T-helper 2 cell treated with Interferon-gamma antibody and Interleukin-4, amounts not matched to agents 100 ng/mL and 5 ng/mL, for 36 hours (primary cell): ENCODE data around the gene NEK2. TPM values are rescaled to one million over a fixed set of nuclear protein-coding genes. Genes with fewer than 3 reads are reported as not detected.
"Not testable (repeated sequence)": the region's sequence is repeated elsewhere in the genome, so short reads cannot be mapped to it uniquely, and the experiment has no call there.

Experiments used
- intact Hi-C: fragments of 100-400 bp; cut with micrococcal nuclease; formaldehyde crosslinking; loops from one replicate; pipeline ENCODE4 v1.15.1; 2023
- total RNA-seq: library from RNA; stranded (reverse); gene quantifications from 2 replicates; pipeline ENCODE4 v1.2.3, GENCODE V29; 2022

Gene NEK2
- total RNA-seq, 1 donor from 2014 or later = 29.6 TPM

DNA sequence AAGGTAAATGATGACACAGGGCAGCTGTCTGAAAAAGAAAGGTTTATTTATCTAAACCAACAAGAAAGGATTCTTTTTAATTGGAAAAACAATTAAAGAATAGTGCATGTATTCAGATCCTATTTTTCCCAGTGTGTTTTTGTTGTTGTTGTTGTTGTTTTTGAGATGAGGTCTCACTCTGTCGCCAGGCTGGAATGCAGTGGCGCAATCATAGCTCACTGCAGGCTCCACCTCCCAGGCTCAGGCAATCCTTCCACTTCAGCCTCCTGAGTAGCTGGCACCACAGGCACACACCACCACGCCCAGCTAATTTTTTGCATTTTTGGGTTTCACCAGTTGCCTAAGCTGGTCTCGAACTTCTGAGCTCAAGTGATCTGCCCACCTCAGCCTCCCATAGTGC lies 22.1 kb downstream of the NEK2 start:
- intact Hi-C loops = loop anchor here (10.0 kb wide), 1 partner anchor 1068 kb away; no protein-coding TSS in a partner anchor

DNA sequence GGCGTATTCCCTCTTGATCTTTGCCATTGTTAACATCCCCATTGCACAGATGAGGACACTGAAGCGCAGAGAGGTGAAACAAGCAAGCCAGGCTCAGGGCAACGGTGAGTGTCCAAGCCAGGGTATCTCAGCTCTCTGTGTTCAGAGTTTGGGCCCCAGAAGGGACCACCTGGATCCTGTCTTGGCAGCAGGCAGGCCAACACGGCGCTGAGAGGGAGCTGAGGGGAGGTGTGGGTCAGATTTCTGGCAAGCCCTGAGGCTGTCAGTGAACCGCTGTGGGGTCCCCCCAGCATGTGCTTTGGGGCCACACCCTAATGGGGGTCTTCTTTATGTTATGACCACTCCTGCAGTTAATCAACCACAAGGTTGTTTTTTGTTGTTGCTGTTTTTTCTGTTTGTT lies 23.1 kb downstream of the NEK2 start:
- intact Hi-C loops = loop anchor here (10.0 kb wide), 1 partner anchor 1068 kb away; no protein-coding TSS in a partner anchor

DNA sequence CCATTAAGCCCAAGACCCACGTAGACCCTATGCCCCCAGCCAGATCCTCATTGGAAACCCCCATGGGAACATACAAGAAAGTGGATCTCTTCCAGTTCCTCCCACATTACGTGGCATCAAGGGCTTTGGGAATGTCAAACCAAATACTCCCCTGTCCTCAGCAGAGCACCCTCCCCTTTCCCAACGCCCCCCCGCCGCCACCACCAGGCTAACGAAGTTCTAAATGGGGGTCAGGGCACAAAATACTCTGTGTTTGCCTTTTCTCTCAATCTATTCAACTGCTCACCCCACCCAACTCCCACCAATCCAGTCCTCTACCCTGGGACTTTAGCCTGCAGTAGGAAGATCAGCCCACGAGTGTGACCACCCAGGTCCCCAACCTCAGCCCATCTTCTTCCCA lies 24.5 kb downstream of the NEK2 start:
- intact Hi-C loops = loop anchor here (10.0 kb wide), 1 partner anchor 1066 kb away; no protein-coding TSS in a partner anchor

DNA sequence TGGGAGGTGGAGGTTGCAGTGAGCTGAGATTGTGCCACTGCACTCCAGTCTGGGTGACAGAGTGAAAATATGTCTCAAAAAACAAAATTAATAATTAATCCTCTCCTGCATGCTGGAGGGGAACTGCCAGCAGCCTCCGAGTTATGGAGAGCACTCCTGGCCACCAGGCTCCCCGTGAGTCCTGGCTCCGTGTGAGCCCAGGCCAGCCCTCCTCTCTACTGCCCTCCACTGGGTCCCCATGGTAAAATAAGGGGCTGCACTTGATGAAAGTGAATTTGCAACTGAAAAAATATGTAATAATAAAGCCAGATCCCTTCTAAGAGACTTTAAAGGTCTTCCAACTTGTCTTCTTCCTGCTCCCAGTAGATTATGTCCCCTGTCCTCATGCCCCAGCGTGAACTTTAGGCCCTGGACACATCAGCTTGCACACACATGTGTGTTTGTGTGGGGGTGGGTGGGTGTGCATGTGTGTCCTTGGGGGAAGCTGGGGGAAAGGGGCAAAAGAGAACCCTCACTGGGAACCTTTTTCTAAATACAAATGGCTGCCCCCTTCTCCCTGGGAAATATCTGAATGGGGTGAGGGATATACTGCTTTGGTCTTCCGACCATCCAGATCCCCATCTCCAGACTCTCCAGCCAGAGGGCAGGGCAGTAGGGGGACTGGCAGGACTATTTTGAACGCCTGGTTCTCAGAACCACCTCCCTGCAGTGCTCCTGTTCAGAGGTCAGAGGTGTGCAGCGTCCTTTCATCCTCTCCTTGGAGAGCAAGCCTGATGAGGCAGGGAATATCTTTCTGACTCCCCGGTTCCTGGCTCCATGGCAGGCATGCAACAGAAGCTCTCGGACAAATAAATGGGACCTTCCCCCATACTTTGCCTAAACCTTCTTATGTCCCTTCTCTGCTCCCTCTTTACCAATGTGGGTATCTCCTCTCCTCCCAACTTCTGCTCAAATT lies 26.2 kb downstream of the NEK2 start:
- intact Hi-C loops = no loop called here

DNA sequence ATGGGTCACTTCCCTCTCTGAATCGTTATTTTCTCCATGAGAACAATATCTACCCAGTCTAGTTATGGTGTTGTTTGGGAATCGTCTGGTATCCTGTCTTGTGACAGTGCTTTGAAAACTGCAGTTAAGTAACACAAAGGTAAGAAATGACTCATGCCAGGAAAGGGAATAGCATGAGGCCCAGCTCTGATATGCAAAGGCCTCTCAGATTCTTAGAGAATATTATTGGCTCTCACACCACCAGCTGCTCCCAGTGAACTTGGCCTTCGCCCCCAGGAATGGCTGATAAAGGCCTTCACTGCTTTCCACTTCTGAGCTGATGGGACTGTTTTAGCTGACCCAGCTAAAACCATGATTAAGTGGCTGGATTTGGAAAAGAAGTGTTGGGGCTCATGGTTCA lies 27.1 kb downstream of the NEK2 start:
- intact Hi-C loops = no loop called here

DNA sequence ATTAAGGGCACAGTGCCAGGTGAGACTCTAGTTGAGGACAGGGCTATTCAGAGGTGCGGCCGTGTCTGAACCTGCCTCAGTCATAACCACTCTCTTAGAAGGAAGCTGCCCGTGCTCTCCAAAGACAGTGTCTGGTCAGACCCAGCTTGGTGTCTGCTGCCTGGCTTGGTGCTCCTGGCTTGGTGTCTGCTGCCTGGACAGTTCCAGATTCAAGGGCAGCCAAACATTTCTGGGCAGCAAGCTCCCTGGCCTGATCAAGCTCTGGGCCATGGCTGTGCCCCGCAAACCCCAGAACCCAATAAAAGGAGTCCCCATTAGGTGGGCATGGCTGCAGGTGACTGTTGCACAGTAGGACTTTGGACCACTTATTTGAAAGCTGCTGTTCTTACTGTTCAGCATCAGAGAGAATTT lies 27.7 kb downstream of the NEK2 start:
- intact Hi-C loops = no loop called here

DNA sequence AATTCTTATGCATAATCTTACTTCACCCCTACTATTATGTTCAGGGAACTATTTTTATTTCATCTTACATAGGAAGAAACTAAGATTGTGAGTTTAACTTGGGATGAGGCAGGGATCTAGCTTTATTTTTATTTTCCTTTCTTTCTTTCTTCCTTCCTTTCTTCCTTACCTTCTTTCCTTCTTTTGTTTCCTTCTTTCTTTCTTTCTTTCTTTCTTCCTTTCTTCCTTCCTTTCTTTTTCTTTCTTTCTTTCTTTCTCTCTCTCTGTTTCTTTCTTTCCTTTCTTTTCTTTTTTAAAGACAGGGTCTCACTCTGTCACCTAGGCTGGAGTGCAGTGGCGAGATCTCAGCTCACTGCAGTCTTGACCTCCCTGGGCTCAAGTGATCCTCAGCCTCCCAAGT lies 28.9 kb downstream of the NEK2 start:
- intact Hi-C loops = no loop called here

DNA sequence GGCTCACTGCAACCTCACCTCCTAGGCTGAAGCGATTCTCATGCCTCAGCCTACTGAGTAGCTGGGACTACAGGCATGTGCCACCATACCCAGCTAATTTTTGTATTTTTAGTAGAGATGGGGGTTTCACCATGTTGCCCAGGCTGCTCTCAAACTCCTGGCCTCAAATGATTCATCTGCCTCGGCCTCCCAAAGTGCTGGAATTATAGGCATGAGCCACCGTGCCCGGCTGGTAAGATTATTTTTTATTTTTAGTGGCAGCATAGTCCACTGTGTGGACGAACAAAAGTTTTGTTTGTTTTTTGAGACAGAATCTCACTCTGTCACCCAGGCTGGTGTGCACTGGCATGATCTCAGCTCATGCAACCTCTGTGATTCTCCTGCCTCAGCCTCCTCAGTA lies 29.8 kb downstream of the NEK2 start:
- intact Hi-C loops = not testable (repeated sequence)

DNA sequence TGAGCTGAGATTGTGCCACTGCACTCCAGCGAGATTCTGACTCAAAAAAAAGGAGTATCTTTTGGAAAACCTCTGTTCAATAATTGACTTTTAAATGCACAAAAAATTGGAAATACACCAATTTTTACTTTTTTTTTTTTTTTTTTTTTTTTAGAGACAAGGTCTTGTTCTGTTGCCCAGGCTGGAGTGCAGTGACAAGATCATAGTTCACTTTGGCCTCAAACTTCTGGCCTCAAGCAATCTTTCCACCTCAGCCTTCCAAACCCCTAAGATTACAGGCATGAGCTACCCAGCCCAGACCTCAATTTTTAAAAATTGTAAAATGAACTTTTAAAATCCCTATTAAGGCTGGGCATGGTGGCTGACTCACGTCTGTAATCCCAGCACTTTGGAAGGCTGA lies 30.8 kb downstream of the NEK2 start:
- intact Hi-C loops = no loop called here

DNA sequence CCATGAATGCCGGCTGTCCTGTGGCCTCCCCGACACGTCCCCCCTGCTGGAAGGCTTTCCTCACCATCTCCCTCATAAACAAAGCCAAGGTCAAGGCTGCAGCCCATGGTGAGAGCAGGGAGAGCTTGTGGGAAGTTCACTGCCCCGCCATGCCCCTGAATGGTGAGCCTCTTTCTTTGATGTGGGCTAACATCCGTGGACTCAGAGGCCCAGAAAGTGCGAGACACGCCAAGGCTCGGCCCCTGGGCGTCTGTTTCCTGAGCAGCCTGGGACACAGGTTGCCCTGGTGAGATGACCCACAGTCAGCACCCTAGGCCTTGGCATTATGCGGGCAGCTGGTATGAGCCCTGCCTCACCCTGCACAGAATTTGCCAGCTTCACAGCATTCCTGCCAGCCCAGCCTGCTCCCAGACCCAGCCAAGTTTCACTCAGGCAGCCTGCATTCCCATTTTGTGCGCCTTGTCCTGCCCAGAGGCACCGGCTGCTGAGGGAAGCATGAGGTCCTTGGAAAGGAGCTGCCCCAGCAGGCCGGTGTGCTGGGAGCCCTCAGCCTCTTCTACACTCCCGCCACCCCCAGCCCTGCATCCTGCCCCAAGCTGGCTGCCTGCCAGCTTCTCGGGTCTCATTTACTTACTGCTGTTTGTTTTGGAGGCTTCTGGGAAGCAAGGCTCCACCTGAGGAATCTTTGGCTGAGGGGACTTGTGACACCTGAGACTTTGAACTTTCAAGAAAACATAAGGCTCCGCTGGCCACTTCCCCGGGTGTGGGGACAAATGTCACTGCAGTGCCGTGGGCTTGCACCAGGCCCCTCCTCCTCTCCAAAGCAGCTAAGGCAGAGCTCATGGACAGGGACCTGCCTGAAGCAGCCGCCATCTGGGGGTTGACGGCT lies 31.9 kb downstream of the NEK2 start:
- intact Hi-C loops = no loop called here

DNA sequence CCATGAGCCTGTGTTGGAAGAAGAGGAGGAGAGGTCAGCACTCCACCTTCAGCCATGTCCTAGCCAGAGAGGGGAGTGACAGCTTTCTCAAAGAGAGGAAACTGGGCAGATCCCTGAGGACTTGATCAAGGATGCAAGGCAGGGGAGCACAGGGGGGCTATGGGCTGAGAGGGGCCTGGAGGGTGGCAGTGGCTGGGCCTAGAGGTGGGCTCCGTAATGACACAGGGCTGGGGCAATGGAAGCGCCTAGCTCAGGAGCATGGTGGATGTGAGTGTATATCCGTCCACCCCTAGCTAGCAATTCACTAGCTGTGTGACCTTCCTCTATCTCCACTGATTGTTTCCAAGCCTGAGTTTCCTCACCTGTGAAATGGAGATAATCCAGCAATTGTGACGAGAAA lies 32.6 kb downstream of the NEK2 start:
- intact Hi-C loops = no loop called here

DNA sequence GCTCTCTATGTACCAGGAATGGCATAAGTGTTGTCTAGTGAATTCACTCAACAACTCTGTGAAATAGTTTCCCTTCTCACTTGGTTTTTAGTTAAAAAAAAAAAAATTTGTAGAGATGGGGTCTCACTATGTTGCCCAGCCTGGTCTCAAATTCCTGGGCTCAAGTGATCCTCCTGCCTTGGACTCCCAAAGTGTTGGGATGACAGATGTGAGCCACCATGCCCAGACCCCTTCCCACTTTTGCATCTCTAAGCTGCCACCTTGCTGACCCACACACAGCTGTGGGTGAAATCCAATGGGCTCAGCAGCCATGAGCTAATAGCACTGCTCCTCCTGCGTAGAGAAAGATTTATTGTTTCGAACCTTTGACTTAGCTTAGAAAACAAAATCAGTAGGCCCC lies 33.5 kb downstream of the NEK2 start:
- intact Hi-C loops = no loop called here

DNA sequence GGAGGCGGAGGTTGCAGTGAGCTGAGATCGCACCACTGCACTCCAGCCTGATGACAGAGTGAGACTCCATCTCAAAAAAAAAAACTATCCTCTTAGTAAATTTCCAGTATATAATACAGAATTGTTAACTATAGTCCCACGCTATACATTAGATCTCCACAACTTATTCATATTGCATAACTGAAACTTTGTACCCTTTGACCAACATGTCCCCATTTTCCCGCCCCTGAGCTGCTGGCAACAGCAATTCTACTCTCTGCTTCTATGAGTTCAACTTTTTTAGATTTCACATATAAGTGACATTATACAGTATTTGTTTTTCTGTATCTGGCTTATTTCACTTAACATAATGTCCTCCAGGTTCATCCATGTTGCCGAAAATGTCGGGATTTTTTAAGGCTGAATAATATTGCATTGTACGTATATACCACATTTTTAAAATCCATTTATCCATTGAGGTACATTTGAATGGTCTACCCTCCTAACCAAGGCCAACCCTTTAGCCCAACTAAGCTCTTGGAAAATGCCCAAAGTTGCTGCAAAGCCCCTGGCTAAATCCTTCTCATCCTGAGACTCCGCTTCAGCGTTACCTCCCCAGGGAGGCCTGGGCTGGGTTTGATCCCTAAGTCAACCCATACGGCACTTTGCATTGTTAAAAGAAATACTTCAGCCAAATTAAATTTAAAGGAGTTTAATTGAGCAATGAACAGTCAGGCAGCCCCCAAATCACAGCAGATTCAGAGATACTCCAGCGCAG lies 34.2 kb downstream of the NEK2 start:
- intact Hi-C loops = no loop called here

DNA sequence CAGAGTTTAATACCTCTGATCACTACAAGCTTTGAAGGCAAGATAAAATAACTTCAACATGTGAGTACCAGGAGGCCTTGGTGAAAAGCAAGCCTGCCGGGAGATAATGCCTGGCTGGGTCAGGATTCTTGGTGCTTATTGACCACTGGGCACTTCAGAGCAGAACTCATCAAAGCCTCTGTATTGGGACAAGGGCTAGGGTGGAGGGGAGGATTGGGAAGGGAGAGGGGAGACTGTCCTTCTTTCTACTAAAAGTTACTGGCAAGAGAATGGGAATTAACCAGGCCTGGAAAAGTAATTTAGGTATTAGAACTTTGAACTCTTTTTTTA lies 35.2 kb downstream of the NEK2 start:
- intact Hi-C loops = no loop called here

DNA sequence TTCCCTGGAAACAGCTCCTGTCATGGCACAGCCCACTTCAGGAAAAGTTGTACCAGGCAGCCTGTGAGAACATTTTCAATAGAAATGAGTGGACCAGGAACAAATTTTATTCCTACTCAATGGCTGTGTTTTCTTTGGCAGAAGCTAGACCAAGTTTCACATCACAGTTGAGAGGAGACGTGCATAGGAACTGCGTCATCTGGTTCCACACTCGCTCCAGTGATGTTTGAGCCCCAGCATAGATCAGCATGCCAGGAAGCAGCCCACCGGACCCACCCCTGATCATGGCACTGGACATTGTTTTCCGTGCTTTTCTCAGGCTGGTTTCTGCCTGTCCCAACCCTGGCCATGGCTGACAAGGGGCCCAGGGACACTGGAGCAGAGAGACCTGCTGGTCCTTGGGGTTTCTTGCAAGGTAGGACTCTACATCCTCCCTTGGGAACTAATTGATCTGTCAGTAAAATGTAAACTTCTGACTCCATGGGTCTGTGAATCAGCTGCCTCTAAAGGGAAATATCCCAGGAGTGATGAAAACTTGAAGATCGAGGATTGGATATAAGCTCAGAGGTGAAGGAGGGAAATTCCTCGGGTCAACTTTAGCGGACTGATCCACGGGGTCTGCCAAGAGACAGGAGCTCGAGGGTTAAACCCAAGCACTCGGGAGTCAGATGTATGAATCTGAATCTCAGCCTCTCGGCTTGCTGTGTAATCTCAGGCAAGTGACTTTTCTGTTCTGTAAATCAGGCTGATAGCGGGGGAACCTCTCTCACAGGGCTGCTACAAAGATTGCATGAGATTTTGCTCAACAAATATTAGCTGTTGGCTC lies 35.7 kb downstream of the NEK2 start:
- intact Hi-C loops = no loop called here

DNA sequence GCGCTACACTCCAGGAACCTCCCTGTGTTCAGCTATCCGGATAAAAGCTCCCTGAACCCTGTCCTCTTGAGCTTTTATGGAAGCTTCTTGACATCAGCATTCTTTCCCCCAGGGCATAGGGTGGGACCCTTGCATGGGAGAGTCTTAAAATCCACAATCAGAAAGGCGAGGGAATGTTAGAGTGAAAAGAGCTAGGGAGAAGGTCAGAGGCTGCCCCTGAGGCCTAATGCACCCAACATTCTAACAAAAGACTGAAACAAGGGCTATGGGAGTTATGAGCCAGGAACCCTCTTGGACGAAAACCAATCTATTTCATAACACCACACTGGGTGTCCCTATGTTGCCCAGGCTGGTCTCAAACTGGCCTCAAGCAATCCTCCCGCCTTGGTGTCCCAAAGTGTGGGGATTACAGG lies 36.7 kb downstream of the NEK2 start:
- intact Hi-C loops = no loop called here

DNA sequence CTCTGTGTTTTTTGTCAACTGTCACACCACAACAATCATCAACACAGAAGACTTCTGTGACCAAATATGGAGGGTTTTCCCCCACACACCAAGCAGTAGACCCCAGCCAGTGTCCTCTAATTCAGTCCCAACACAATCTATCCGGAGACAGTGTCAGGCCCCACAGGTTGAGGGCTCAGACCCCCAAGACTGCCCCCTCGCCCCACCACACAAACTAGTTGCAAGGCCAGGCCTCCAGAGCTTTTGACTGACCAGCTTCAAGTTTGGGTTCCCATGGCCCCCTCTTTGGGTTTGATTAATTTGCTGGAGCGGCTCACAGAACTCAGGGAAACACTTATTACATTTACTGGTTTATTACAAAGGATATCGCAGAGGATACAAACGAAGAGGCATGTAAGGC lies 37.2 kb downstream of the NEK2 start:
- intact Hi-C loops = no loop called here

DNA sequence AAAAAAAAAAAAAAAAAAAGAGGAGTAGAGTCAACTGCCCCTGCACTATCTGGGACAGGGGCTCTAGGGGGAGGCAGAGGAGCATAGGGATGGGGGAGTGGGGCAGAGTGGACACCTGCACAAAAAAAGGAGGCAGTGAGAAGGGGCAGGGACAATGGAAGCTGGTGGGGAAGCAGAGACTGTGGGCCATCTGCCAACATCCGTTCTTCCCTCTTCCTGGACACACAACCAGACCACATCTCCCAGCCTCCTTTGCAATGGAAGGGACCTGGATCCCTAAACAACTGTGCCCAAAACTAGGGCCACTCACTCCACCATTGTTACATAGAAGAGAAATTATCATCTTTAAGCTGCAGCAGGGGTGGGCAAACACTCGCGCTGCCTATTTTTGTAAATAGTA lies 38.4 kb downstream of the NEK2 start:
- intact Hi-C loops = no loop called here

DNA sequence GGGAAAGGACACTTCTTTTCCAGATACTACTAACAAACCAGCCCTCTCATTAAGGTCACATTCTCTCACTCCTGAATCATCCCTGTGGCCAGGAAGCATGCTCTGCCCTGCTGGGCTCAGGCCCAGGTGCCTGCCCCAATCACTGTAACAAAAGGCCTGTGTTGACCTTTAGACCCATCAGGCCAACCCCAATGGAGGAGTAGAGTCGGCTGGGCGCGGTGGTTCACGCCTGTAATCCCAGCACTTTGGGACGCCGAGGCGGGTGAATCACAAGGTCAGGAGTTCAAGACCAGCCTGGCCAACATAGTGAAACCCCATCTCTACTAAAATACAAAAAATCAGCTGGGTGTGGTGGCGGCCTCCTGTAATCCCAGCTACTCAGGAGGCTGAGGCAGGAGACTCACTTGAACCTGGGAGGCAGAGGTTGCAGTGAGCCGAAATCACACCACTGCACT lies 38.8 kb downstream of the NEK2 start:
- intact Hi-C loops = not testable (repeated sequence)

DNA sequence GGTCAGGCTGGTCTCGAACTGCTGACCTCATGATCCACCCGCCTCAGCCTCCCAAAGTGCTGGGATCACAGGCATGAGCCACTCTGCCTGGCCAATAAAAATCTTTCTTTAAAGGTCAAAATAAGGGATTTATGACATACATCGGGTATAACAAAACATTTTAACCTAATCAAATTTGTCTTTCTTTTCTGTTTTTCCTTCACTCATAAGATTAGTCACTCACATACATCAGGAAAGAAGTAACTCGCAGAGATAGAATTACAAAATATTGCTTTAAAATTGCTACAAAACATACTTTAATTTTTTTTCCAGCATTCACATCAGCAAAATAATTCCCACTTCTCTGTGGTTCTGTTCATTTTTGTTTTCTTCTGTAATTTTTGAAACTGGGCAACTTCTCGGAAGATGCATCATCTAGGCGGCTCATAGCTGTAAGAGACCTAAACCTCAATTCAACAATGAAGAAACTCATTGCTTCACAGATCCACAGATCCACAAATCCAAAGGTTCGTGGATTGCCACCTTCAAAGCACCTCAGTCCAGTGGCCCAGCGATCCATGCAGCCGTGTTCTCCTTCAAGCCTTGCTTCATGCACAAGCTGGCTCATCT lies 39.7 kb downstream of the NEK2 start:
- intact Hi-C loops = no loop called here
